Activated CD8-positive, alpha-beta memory T cell treated with anti-CD3 and anti-CD28 coated beads, Interleukin-2, amount 10 ng/mL, durations not matched to agents 7 days and 5 days (primary cell): ENCODE results near the gene ME3. TPM values are rescaled to one million over a fixed set of nuclear protein-coding genes. Genes with fewer than 3 reads are reported as not detected.
A peak's percentile ranks its signal among the peaks of the same experiment; 100 is the strongest.

Source experiments
- ATAC-seq: fragments of 150-1000 bp; cut with Tn5 transposase; one replicate; pipeline ENCODE4 v1.10.0; 2021; ENCODE audit warnings: moderate library complexity
- CTCF ChIA-PET: fragments of 350-600 bp; sonication (Branson Sonifier 250); formaldehyde crosslinking; loops from one replicate; lab custom pipeline; 2021; ENCODE audit warnings: antibody characterized with exemption; lab: Charles Lee
- DNase-seq: peaks from one replicate; pipeline ENCODE4 v3.0.0-alpha.2; 2020
- H3K27ac Mint-ChIP-seq: one replicate; pipeline ENCODE4 v1.8.0; 2021; ENCODE audit warnings: mild to moderate bottlenecking, mixed read lengths
- H3K27me3 Mint-ChIP-seq: one replicate; pipeline ENCODE4 v1.8.0; 2021; ENCODE audit warnings: mixed read lengths
- H3K36me3 Mint-ChIP-seq: one replicate; pipeline ENCODE4 v1.8.0; 2021; ENCODE audit warnings: mild to moderate bottlenecking, mixed read lengths
- H3K4me1 Mint-ChIP-seq: one replicate; pipeline ENCODE4 v1.8.0; 2021; ENCODE audit warnings: mixed read lengths
- H3K4me3 Mint-ChIP-seq: one replicate; pipeline ENCODE4 v1.8.0; 2021; ENCODE audit warnings: mild to moderate bottlenecking, moderate library complexity, mixed read lengths
- H3K9me3 Mint-ChIP-seq: one replicate; pipeline ENCODE4 v1.8.0; 2022; ENCODE audit warnings: low read depth, mixed read lengths
- total RNA-seq, 2 experiments: library from RNA; stranded (reverse); gene quantifications; one replicate each; pipeline ENCODE4 v1.2.3, GENCODE V29; 2021

ME3 gene
- total RNA-seq, 2 experiments from 2014 or later, result 0.79 to 1.3 TPM

- CTCF ChIA-PET, result no interaction called here
- no peaks in the 10 kb centered on the region for H3K9me3 Mint-ChIP-seq
- ATAC-seq (no peak), DNase-seq (no peak)
- no peaks in the 10 kb centered on the region for H3K4me1 Mint-ChIP-seq
- no peaks in the 10 kb centered on the region for H3K36me3 Mint-ChIP-seq
- H3K4me3 Mint-ChIP-seq, result no peak overlapping the region
- peaks cover 34% of the 10 kb centered on the region for H3K27me3 Mint-ChIP-seq
- no peak overlapping the region for H3K27ac Mint-ChIP-seq
These were observed 177.1 kb downstream of the ME3 start for GRCh38 chr11:86495351-86495750.

GRCh38 chr11:86492370-86493010, 179.9 kb downstream of the ME3 start:
- no peak for ATAC-seq
- no peak overlapping the region for H3K27ac Mint-ChIP-seq
- DNase-seq, result no peak
- H3K4me1 Mint-ChIP-seq, result no peaks in the 10 kb centered on the region
- no peaks in the 10 kb centered on the region for H3K36me3 Mint-ChIP-seq
- H3K27me3 Mint-ChIP-seq, result peaks cover 30% of the 10 kb centered on the region
- H3K4me3 Mint-ChIP-seq, result no peak overlapping the region
- no peaks in the 10 kb centered on the region for H3K9me3 Mint-ChIP-seq
- CTCF ChIA-PET, result no interaction called here

- Mint-ChIP-seq H3K4me1 (peaks cover 9% of the 10 kb centered on the region), H3K4me3 (no peak overlapping the region), H3K36me3 (no peaks in the 10 kb centered on the region), H3K27me3 (peaks cover 30% of the 10 kb centered on the region), H3K27ac (no peak overlapping the region), H3K9me3 (no peaks in the 10 kb centered on the region)
- DNase-seq (no peak), ATAC-seq (no peak)
- CTCF ChIA-PET, result no interaction called here
These were observed 181.4 kb downstream of the ME3 start for GRCh38 chr11:86491027-86491426.

GRCh38 chr11:86490582-86490981, 181.8 kb downstream of the ME3 start:
- Mint-ChIP-seq H3K4me3 (no peak overlapping the region), H3K9me3 (no peaks in the 10 kb centered on the region)

GRCh38 chr11:86489442-86489841, 183.0 kb downstream of the ME3 start:
- H3K9me3 Mint-ChIP-seq, result no peaks in the 10 kb centered on the region
- peaks cover 12% of the 10 kb centered on the region for H3K4me1 Mint-ChIP-seq
- H3K36me3 Mint-ChIP-seq, result no peaks in the 10 kb centered on the region
- no peak overlapping the region for H3K4me3 Mint-ChIP-seq
- CTCF ChIA-PET, result no interaction called here
- H3K27me3 Mint-ChIP-seq, result peaks cover 21% of the 10 kb centered on the region
- no peak overlapping the region for H3K27ac Mint-ChIP-seq
- DNase-seq (no peak), ATAC-seq (no peak)

More at GRCh38 chr11:86490582-86490981, 181.8 kb downstream of the ME3 start:
- ATAC-seq (no peak), DNase-seq (no peak)
- peaks cover 27% of the 10 kb centered on the region for H3K27me3 Mint-ChIP-seq
- no peaks in the 10 kb centered on the region for H3K36me3 Mint-ChIP-seq
- no peak overlapping the region for H3K27ac Mint-ChIP-seq
- peaks cover 12% of the 10 kb centered on the region for H3K4me1 Mint-ChIP-seq
- CTCF ChIA-PET, result no interaction called here

GRCh38 chr11:86488553-86488952, 183.9 kb downstream of the ME3 start:
- H3K4me3 Mint-ChIP-seq, result no peak overlapping the region
- H3K36me3 Mint-ChIP-seq, result no peaks in the 10 kb centered on the region
- ATAC-seq (no peak), DNase-seq (no peak)
- no peak overlapping the region for H3K27ac Mint-ChIP-seq
- H3K4me1 Mint-ChIP-seq, result peaks cover 12% of the 10 kb centered on the region
- CTCF ChIA-PET, result no interaction called here
- H3K27me3 Mint-ChIP-seq, result peaks cover 17% of the 10 kb centered on the region
- H3K9me3 Mint-ChIP-seq, result no peaks in the 10 kb centered on the region

- no peak for DNase-seq
- H3K36me3 Mint-ChIP-seq, result no peaks in the 10 kb centered on the region
- CTCF ChIA-PET, result no interaction called here
- no peak overlapping the region for H3K27ac Mint-ChIP-seq
- H3K4me1 Mint-ChIP-seq, result peaks cover 12% of the 10 kb centered on the region
- ATAC-seq, result no peak
- no peak overlapping the region for H3K4me3 Mint-ChIP-seq
- peaks cover 15% of the 10 kb centered on the region for H3K27me3 Mint-ChIP-seq
- H3K9me3 Mint-ChIP-seq, result no peaks in the 10 kb centered on the region
These were observed 184.7 kb downstream of the ME3 start for GRCh38 chr11:86487671-86488070.

- Mint-ChIP-seq H3K9me3 (no peaks in the 10 kb centered on the region), H3K36me3 (no peaks in the 10 kb centered on the region), H3K4me1 (peaks cover 12% of the 10 kb centered on the region), H3K4me3 (no peak overlapping the region), H3K27ac (peak overlapping the region; percentile 32), H3K27me3 (peaks cover 10% of the 10 kb centered on the region)
- CTCF ChIA-PET, result no interaction called here
- DNase-seq (peak; percentile 58), ATAC-seq (peak; percentile 86)
These were observed 186.0 kb downstream of the ME3 start for GRCh38 chr11:86486261-86487030.

GRCh38 chr11:86484795-86485166, 187.6 kb downstream of the ME3 start:
- Mint-ChIP-seq H3K36me3 (no peaks in the 10 kb centered on the region), H3K27me3 (peaks cover 1% of the 10 kb centered on the region), H3K9me3 (no peaks in the 10 kb centered on the region), H3K27ac (no peak overlapping the region), H3K4me3 (no peak overlapping the region), H3K4me1 (peaks cover 12% of the 10 kb centered on the region)
- CTCF ChIA-PET, result interaction anchor here (1.3 kb wide), 1 partner anchor 123 kb away, joined by 5 read pairs; no protein-coding TSS in a partner anchor
- ATAC-seq (no peak), DNase-seq (no peak)

- no peak overlapping the region for H3K4me3 Mint-ChIP-seq
These were observed 188.2 kb downstream of the ME3 start for GRCh38 chr11:86483940-86484794.

GRCh38 chr11:86483610-86483939, 188.8 kb downstream of the ME3 start:
- H3K27ac Mint-ChIP-seq, result no peak overlapping the region
- H3K9me3 Mint-ChIP-seq, result no peaks in the 10 kb centered on the region
- H3K27me3 Mint-ChIP-seq, result no peaks in the 10 kb centered on the region
- DNase-seq (no peak), ATAC-seq (no peak)
- peaks cover 12% of the 10 kb centered on the region for H3K4me1 Mint-ChIP-seq
- H3K36me3 Mint-ChIP-seq, result no peaks in the 10 kb centered on the region
- CTCF ChIA-PET, result no interaction called here
- H3K4me3 Mint-ChIP-seq, result no peak overlapping the region

More at GRCh38 chr11:86483940-86484794, 188.2 kb downstream of the ME3 start:
- ATAC-seq (no peak), DNase-seq (no peak)
- Mint-ChIP-seq H3K4me1 (peaks cover 12% of the 10 kb centered on the region), H3K27me3 (no peaks in the 10 kb centered on the region), H3K36me3 (no peaks in the 10 kb centered on the region), H3K27ac (no peak overlapping the region), H3K9me3 (no peaks in the 10 kb centered on the region)
- CTCF ChIA-PET, result interaction anchor here (1.3 kb wide), 1 partner anchor 124 kb away, joined by 5 read pairs; no protein-coding TSS in a partner anchor

- H3K9me3 Mint-ChIP-seq, result no peaks in the 10 kb centered on the region
- no peaks in the 10 kb centered on the region for H3K27me3 Mint-ChIP-seq
- no peaks in the 10 kb centered on the region for H3K36me3 Mint-ChIP-seq
- H3K4me1 Mint-ChIP-seq, result peaks cover 12% of the 10 kb centered on the region
- H3K27ac Mint-ChIP-seq, result no peak overlapping the region
- no peak for DNase-seq
- CTCF ChIA-PET, result no interaction called here
- H3K4me3 Mint-ChIP-seq, result no peak overlapping the region
- ATAC-seq, result no peak
These were observed 189.7 kb downstream of the ME3 start for GRCh38 chr11:86482692-86483091.

- no peak overlapping the region for H3K27ac Mint-ChIP-seq
- DNase-seq (no peak), ATAC-seq (no peak)
- H3K4me1 Mint-ChIP-seq, result peaks cover 5% of the 10 kb centered on the region
- CTCF ChIA-PET, result no interaction called here
- no peaks in the 10 kb centered on the region for H3K36me3 Mint-ChIP-seq
- no peaks in the 10 kb centered on the region for H3K9me3 Mint-ChIP-seq
- H3K27me3 Mint-ChIP-seq, result no peaks in the 10 kb centered on the region
- no peak overlapping the region for H3K4me3 Mint-ChIP-seq
These were observed 191.0 kb downstream of the ME3 start for GRCh38 chr11:86481399-86481798.
